ENCODE measurements around the gene UMODL1. TPM values are rescaled to one million over a fixed set of nuclear protein-coding genes. Genes with fewer than 3 reads are reported as not detected.

Gene UMODL1
- total and polyA plus RNA-seq, 10 of the 15 experiments (the other 5 are each of a cell fraction or from before 2014, with no cell fraction given) = 0.01 to 0.11 (median 0.03) TPM; not detected in 5

GRCh38 chr21:42142141-42142540 lies 71.0 kb downstream of the UMODL1 start:
- H3K4me1 ChIP-seq (ENCODE audit: control insufficient read depth, insufficient read depth, low read length) = no peaks in the 10 kb centered on the region; the same call in 1 of the 2 replicates
- in situ Hi-C loops (cut with MboI) = loop anchor here (10.0 kb wide), 1 partner anchor 683 kb away; no protein-coding TSS in a partner anchor
- no TSS peak for BruUV-seq (replicated peaks)
- H3K9me3 ChIP-seq (replicated peaks; ENCODE audit: control insufficient read depth, insufficient read depth, low read length) = no peaks in the 10 kb centered on the region
- intact Hi-C loops (cut with micrococcal nuclease; ENCODE audit: unreplicated experiment) = loop anchor here (10.0 kb wide), 1 partner anchor 673 kb away; no protein-coding TSS in a partner anchor
- 74% methylated on average over 18 of the region's 18 CpGs for WGBS (ENCODE audit: insufficient coverage, insufficient replicate concordance, low lambda C conversion rate, missing lambda C conversion rate)
- CTCF ChIA-PET = no interaction called here
- POLR2A ChIA-PET = no interaction called here
- H3K27me3 ChIP-seq (replicated peaks in 1 of 2; ENCODE audit: control insufficient read depth in 2 of 2, insufficient read depth in 2 of 2, low read length in 1 of 2) = no peaks in the 10 kb centered on the region
- no peak overlapping the region for H3K9ac ChIP-seq (ENCODE audit: control insufficient read depth, insufficient read depth, low read length)
- no peaks in the 10 kb centered on the region for H3K79me2 ChIP-seq (ENCODE audit: control insufficient read depth, insufficient read depth, low read length)
- H3K27ac ChIP-seq (ENCODE audit: control insufficient read depth, insufficient read depth) = no peak overlapping the region
- H3K4me2 ChIP-seq (ENCODE audit: control insufficient read depth, insufficient read depth) = no peak overlapping the region
- FAIRE-seq = no peak
- no peaks in the 10 kb centered on the region; a peak in 1 of 4 replicates for H3K36me3 ChIP-seq (ENCODE audit: control insufficient read depth in 2 of 2, insufficient read depth in 2 of 2, low read length in 1 of 2)
- no peak for ATAC-seq
- H2AFZ ChIP-seq (ENCODE audit: control insufficient read depth, low read depth, low read length) = no peak overlapping the region
- SMC1A ChIA-PET (ENCODE audit: uncharacterized antibody, unreplicated experiment) = interaction anchor here (1.0 kb wide), 1 partner anchor 78 kb away, joined by 3 read pairs; no protein-coding TSS in a partner anchor
- TF ChIP-seq STAT1 (conservative IDR thresholded peaks at IDR 0.05) = no peak
- TF ChIP-seq, protein P1, sequence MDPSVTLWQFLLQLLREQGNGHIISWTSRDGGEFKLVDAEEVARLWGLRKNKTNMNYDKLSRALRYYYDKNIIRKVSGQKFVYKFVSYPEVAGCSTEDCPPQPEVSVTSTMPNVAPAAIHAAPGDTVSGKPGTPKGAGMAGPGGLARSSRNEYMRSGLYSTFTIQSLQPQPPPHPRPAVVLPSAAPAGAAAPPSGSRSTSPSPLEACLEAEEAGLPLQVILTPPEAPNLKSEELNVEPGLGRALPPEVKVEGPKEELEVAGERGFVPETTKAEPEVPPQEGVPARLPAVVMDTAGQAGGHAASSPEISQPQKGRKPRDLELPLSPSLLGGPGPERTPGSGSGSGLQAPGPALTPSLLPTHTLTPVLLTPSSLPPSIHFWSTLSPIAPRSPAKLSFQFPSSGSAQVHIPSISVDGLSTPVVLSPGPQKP (IDR thresholded peaks at IDR 0.05; ENCODE audit: low read depth, low read length) = no peak
- RAD21 ChIA-PET (ENCODE audit: unreplicated experiment) = no interaction called here
- DNase-seq (ENCODE audit: low read depth, low spot score) = no peak
- no peak overlapping the region for H3K4me3 ChIP-seq
- no peaks in the 10 kb centered on the region for H4K20me1 ChIP-seq (ENCODE audit: control insufficient read depth, insufficient read depth)

DNA sequence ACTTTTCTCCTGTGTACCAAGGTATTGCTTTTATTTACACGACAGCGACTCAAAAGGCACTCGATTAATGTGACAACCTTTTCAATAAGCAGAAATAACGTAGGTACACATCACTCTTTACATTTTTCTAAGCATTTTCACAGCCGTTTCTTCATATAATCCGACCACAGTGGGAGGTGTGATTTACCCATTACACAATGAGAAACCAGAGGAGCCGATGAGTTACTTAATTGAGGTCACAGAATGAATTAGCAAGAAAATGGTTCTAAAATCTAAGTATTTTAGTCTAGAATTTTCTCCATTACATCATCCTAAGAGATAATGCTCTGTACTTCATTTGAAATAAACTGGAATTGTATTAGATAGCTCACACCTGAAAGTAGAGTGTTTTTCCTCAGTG lies 71.5 kb downstream of the UMODL1 start:
- H3K79me2 ChIP-seq (ENCODE audit: control insufficient read depth, insufficient read depth, low read length) = no peaks in the 10 kb centered on the region
- CTCF ChIA-PET = no interaction called here
- TF ChIP-seq RFX5 (IDR thresholded peaks at IDR 0.05; ENCODE audit: low read depth, low read length) (no peak), IRF3 (IDR thresholded peaks at IDR 0.05) (no peak), BMI1 (IDR thresholded peaks at IDR 0.05; ENCODE audit: borderline replicate concordance) (no peak), ASH2L (IDR thresholded peaks at IDR 0.05; ENCODE audit: borderline replicate concordance, low read depth) (no peak), ZZZ3 (IDR thresholded peaks at IDR 0.05; ENCODE audit: control insufficient read depth, insufficient read length, low read depth) (no peak), NRF1 (conservative IDR thresholded peaks at IDR 0.05; ENCODE audit: low read depth, low read length) (no peak), TAF1 (IDR thresholded peaks at IDR 0.05; ENCODE audit: borderline replicate concordance, low read depth, low read length) (no peak), SUPT20H (IDR thresholded peaks at IDR 0.05; ENCODE audit: borderline replicate concordance, control insufficient read depth, low read depth, low read length) (no peak), CREM (IDR thresholded peaks at IDR 0.05; ENCODE audit: low read depth) (no peak), MTA3 (IDR thresholded peaks at IDR 0.05; ENCODE audit: borderline replicate concordance, low read length) (no peak), CBFB (IDR thresholded peaks at IDR 0.05; ENCODE audit: low read depth) (no peak), TCF3 (IDR thresholded peaks at IDR 0.05; ENCODE audit: borderline replicate concordance, insufficient read depth, low read depth, low read length) (no peak), DPF2 (IDR thresholded peaks at IDR 0.05) (no peak), CREB1 (IDR thresholded peaks at IDR 0.05; ENCODE audit: low read depth) (no peak)
- POLR2A ChIA-PET = no interaction called here
- SMC1A ChIA-PET (ENCODE audit: uncharacterized antibody, unreplicated experiment) = interaction anchor here (1.0 kb wide), 1 partner anchor 78 kb away, joined by 3 read pairs; no protein-coding TSS in a partner anchor
- no peaks in the 10 kb centered on the region; the same call in 1 of the 2 replicates for H3K4me1 ChIP-seq (ENCODE audit: control insufficient read depth, insufficient read depth, low read length)
- no peak overlapping the region for H3K4me3 ChIP-seq
- FAIRE-seq (no peak), ATAC-seq (no peak), DNase-seq (ENCODE audit: low read depth, low spot score) (no peak)
- no peaks in the 10 kb centered on the region; a peak in 1 of 4 replicates for H3K36me3 ChIP-seq (ENCODE audit: control insufficient read depth in 2 of 2, insufficient read depth in 2 of 2, low read length in 1 of 2)
- no peaks in the 10 kb centered on the region for H3K9me3 ChIP-seq (replicated peaks; ENCODE audit: control insufficient read depth, insufficient read depth, low read length)
- H3K4me2 ChIP-seq (ENCODE audit: control insufficient read depth, insufficient read depth) = no peak overlapping the region
- H3K27me3 ChIP-seq (replicated peaks in 1 of 2; ENCODE audit: control insufficient read depth in 2 of 2, insufficient read depth in 2 of 2, low read length in 1 of 2) = no peaks in the 10 kb centered on the region
- in situ Hi-C loops (cut with MboI) = loop anchor here (10.0 kb wide), 1 partner anchor 682 kb away; no protein-coding TSS in a partner anchor
- H3K9ac ChIP-seq (ENCODE audit: control insufficient read depth, insufficient read depth, low read length) = no peak overlapping the region
- intact Hi-C loops (cut with micrococcal nuclease; ENCODE audit: unreplicated experiment) = loop anchor here (10.0 kb wide), 1 partner anchor 672 kb away; no protein-coding TSS in a partner anchor
- RAD21 ChIA-PET (ENCODE audit: unreplicated experiment) = interaction anchor here (0.7 kb wide), 1 partner anchor 34 kb away, joined by 3 read pairs; no protein-coding TSS in a partner anchor
- no TSS peak for BruUV-seq (replicated peaks)
- no peak overlapping the region for H3K27ac ChIP-seq (ENCODE audit: control insufficient read depth, insufficient read depth)
- WGBS (ENCODE audit: insufficient coverage, insufficient replicate concordance, low lambda C conversion rate, missing lambda C conversion rate) = 42% methylated on average over 7 of the region's 7 CpGs
- no peak overlapping the region for H2AFZ ChIP-seq (ENCODE audit: control insufficient read depth, low read depth, low read length)
- H4K20me1 ChIP-seq (ENCODE audit: control insufficient read depth, insufficient read depth) = no peaks in the 10 kb centered on the region

Measured in GM12878 (cell line).